HFFc6 (cell line): ENCODE measurements around the gene LHPP. TPM values are rescaled to one million over a fixed set of nuclear protein-coding genes. Genes with fewer than 3 reads are reported as not detected.

Experiments used
- DNase-seq: peaks from one replicate; pipeline ENCODE4 v3.0.0-alpha.2; 2018
- H3K27ac Mint-ChIP-seq: 2 replicates; pipeline ENCODE4 v1.8.0; 2020; ENCODE audit warnings: mild to moderate bottlenecking, mixed read lengths
- H3K27me3 Mint-ChIP-seq: 2 replicates; pipeline ENCODE4 v1.8.0; 2021; ENCODE audit warnings: mild to moderate bottlenecking, moderate library complexity, mixed read lengths; ENCODE audit not compliant: insufficient read depth
- H3K36me3 Mint-ChIP-seq: 2 replicates; pipeline ENCODE4 v1.8.0; 2021; ENCODE audit warnings: low read depth, mixed read lengths
- H3K4me1 Mint-ChIP-seq: 2 replicates; pipeline ENCODE4 v1.8.0; 2020; ENCODE audit warnings: low read depth, mixed read lengths
- H3K4me3 Mint-ChIP-seq: 2 replicates; pipeline ENCODE4 v1.8.0; 2020; ENCODE audit warnings: mild to moderate bottlenecking, moderate library complexity, mixed read lengths
- H3K9me3 Mint-ChIP-seq: 2 replicates; pipeline ENCODE4 v1.8.0; 2020; ENCODE audit warnings: mild to moderate bottlenecking, mixed read lengths
- CTCF ChIP-seq: fragments of 200-600 bp; sonication (generic); IDR thresholded peaks from 2 replicates; pipeline ENCODE4 v1.5.0; 2021; ENCODE audit warnings: antibody characterized with exemption, mild to moderate bottlenecking
- total RNA-seq, 6 experiments: library from RNA; stranded (reverse); fragmentation: NEBNext Ultra II Directional; extraction: Animal tissue kit (Norgen Biotek cat#: 25700); gene quantifications; 2 replicates in 1 of 6; 3 replicates in 5 of 6; pipeline ENCODE4 v1.2.3, GENCODE V29; 2021

Gene LHPP
- total RNA-seq, 6 experiments from 2014 or later = 12.5 to 17.3 (median 14.0) TPM

DNA sequence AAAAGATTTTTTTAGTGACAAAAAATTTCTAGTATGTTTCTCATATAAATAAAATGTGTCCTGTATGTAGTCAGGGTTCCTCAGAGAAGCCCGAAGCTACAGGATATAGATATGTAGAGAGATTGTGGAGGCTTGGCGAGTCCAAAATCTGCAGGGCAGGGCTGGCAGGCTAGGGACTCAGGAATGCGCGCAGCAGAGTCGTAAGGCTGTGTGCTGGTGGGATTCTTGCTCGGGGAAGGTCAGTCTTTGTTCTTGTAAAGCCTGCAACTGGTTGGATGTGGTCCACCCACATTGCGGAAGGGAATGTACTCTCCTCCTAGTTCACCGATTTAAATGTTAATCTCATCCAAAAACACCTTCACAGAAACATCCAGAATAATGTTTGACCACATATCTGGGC, 30.6 kb downstream of the LHPP start:
- Mint-ChIP-seq H3K9me3 (no peaks in the 10 kb centered on the region), H3K4me3 (no peak overlapping the region), H3K36me3 (peaks cover 9% of the 10 kb centered on the region; the same call in 1 of the 2 replicates), H3K27me3 (no peaks in the 10 kb centered on the region), H3K27ac (no peak overlapping the region), H3K4me1 (no peaks in the 10 kb centered on the region)
- no peak for DNase-seq
- TF ChIP-seq CTCF = no peak

GRCh38 chr10:124493214-124493882, 31.7 kb downstream of the LHPP start:
- H3K4me3 Mint-ChIP-seq = no peak overlapping the region
- no peaks in the 10 kb centered on the region for H3K4me1 Mint-ChIP-seq
- no peak for DNase-seq
- TF ChIP-seq CTCF = no peak
- H3K27me3 Mint-ChIP-seq = no peaks in the 10 kb centered on the region
- 0 out of 2 replicates have a peak, but pooled peaks cover 4% of the 10 kb centered on the region for H3K36me3 Mint-ChIP-seq
- no peaks in the 10 kb centered on the region for H3K9me3 Mint-ChIP-seq
- no peak overlapping the region for H3K27ac Mint-ChIP-seq

GRCh38 chr10:124494046-124494807, 32.6 kb downstream of the LHPP start:
- no peaks in the 10 kb centered on the region for H3K27me3 Mint-ChIP-seq

DNA sequence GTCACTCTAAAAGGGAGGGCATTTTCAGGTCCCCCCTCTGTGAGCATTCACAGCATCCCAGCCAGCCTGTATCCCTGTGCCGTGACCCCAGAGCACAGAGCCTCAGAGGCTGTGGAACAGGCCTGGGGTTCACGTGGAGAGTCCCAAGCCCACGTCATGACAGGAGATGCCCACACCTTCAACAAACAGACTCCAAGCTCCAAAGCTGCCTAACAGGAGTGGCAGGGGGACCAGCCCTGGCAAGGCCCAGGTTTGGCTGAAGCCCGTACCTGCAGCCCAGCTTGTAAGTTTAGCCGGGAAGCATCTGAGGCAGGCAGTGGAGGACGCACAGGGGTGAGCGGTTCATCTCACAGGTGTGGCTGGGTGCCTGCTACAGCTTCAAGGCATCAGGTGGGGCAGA, 33.5 kb downstream of the LHPP start:
- Mint-ChIP-seq H3K4me3 (no peak overlapping the region), H3K9me3 (no peaks in the 10 kb centered on the region), H3K27ac (no peak overlapping the region), H3K27me3 (no peaks in the 10 kb centered on the region), H3K36me3 (0 out of 2 replicates have a peak, but pooled peaks cover 4% of the 10 kb centered on the region), H3K4me1 (no peaks in the 10 kb centered on the region)
- no peak for DNase-seq
- TF ChIP-seq CTCF = no peak

More at GRCh38 chr10:124494046-124494807, 32.6 kb downstream of the LHPP start:
- Mint-ChIP-seq H3K4me1 (no peaks in the 10 kb centered on the region), H3K4me3 (no peak overlapping the region), H3K36me3 (0 out of 2 replicates have a peak, but pooled peaks cover 4% of the 10 kb centered on the region), H3K27ac (no peak overlapping the region), H3K9me3 (no peaks in the 10 kb centered on the region)
- DNase-seq = no peak
- no peak for TF ChIP-seq CTCF

DNA sequence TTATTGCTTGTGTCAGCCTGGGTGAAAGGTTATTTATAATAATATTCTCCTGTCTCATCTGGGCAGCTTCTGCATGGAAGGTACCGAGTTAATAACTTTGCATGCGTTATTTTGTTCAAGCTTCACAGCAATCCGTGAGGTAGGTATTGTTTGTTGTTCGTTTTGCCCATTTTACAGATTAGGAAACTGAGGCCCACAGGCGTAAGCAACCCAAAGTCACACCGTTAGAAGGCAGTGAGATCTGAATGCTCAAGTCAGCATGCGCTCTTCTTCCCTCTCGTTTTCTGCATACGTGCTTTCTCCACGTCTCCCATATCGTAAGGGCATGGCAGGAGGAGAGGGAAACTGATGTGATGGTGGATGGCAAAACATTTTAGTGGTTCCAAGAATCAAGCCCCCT, 34.1 kb downstream of the LHPP start:
- no peaks in the 10 kb centered on the region for H3K9me3 Mint-ChIP-seq
- no peak for TF ChIP-seq CTCF

More for the DNA sequence above, 34.1 kb downstream of the LHPP start:
- no peak overlapping the region for H3K27ac Mint-ChIP-seq
- DNase-seq = no peak
- no peaks in the 10 kb centered on the region for H3K4me1 Mint-ChIP-seq
- peaks cover 6% of the 10 kb centered on the region; the same call in 1 of the 2 replicates for H3K36me3 Mint-ChIP-seq
- no peak overlapping the region for H3K4me3 Mint-ChIP-seq
- no peaks in the 10 kb centered on the region for H3K27me3 Mint-ChIP-seq
